Epithelial cell of esophagus (primary cell): ENCODE data around the gene FIG4.
A peak's percentile ranks its signal among the peaks of the same experiment; 100 is the strongest.
"Not testable (repeated sequence)": the region's sequence is repeated elsewhere in the genome, so short reads cannot be mapped to it uniquely, and the experiment has no call there.

Source experiments
- DNase-seq: peaks from one replicate; pipeline ENCODE4 v3.0.0; 2010; ENCODE audit warnings: low read depth
- H3K4me3 ChIP-seq: 2 replicates; pipeline ENCODE4 v1.5.1; 2011; ENCODE audit warnings: mild to moderate bottlenecking, low read length, control low read depth
- CTCF ChIP-seq: IDR thresholded peaks from 2 replicates; pipeline ENCODE4 v1.5.1; 2011; ENCODE audit warnings: low read depth, mild to moderate bottlenecking, low read length, control low read depth, inconsistent platforms; ENCODE audit not compliant: insufficient read depth; ENCODE audit errors: missing control alignments

FIG4 gene

GRCh38 chr6:109714611-109715010, 23.5 kb downstream of the FIG4 start:
- no peak for DNase-seq
- H3K4me3 ChIP-seq = no peak overlapping the region
- TF ChIP-seq CTCF = no peak

DNA sequence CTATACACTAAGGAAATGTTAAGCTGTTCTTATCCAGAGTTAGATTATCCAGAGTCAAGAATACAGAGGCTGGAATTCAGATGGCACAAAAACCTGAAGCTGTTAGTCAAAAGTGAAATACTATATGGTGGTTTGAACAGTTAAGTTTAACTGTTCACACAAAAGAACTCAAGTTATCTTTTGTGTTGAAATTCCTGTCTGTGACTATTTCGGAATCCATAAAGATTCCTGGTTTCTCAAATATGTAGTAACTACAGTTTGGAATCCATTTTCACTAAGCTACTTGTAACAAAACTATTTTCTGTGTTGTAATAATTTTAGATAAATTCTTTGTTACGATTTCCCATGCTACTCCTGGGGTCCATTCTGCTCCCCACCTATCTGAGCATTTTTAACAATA, 24.5 kb downstream of the FIG4 start:
- no peak overlapping the region for H3K4me3 ChIP-seq
- no peak for TF ChIP-seq CTCF
- DNase-seq = no peak

GRCh38 chr6:109717971-109718370, 26.9 kb downstream of the FIG4 start:
- TF ChIP-seq CTCF = no peak
- H3K4me3 ChIP-seq = no peak overlapping the region
- DNase-seq = no peak

DNA sequence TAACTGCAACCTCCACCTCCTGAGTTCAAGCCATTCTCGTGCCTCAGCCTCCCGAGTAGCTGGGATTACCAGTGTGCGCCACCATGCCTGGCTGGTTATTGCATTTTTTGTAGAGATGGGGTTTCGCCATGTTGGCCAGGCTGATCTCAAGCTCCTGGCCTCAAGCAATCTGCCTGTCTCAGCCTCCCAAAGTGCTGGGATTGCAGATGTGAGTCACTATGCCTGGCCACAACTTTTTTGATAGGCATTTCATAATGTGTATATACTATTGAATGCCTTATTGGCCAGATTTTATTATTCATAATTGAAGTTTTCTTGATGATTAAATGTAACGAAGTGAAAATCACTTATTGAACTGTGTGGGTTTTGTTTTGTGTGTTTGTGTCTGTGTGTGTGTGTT, 27.9 kb downstream of the FIG4 start:
- TF ChIP-seq CTCF = no peak
- DNase-seq = peak; percentile 66
- H3K4me3 ChIP-seq = no peak overlapping the region

DNA sequence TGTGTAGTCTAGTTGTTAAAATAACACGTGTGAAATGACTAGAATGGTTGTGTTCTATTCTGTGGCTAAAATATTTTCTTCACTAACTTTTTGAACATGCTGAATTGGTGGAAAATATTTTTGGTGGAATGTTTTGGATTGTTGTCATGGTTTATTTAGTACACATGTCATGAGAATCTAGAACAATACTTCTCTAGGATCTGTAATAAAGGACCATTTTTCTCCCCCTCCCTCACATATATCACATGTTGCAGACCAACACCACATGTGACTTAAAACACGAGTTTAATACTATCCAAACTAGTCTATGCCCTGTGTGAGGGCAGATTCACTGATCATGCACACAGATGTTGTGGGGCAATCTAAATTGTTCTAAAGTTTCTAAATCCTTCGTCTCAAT, 29.2 kb downstream of the FIG4 start:
- no peak overlapping the region for H3K4me3 ChIP-seq
- no peak for TF ChIP-seq CTCF
- no peak for DNase-seq

GRCh38 chr6:109722011-109722410, 30.9 kb downstream of the FIG4 start:
- DNase-seq = no peak
- no peak overlapping the region for H3K4me3 ChIP-seq
- no peak for TF ChIP-seq CTCF

DNA sequence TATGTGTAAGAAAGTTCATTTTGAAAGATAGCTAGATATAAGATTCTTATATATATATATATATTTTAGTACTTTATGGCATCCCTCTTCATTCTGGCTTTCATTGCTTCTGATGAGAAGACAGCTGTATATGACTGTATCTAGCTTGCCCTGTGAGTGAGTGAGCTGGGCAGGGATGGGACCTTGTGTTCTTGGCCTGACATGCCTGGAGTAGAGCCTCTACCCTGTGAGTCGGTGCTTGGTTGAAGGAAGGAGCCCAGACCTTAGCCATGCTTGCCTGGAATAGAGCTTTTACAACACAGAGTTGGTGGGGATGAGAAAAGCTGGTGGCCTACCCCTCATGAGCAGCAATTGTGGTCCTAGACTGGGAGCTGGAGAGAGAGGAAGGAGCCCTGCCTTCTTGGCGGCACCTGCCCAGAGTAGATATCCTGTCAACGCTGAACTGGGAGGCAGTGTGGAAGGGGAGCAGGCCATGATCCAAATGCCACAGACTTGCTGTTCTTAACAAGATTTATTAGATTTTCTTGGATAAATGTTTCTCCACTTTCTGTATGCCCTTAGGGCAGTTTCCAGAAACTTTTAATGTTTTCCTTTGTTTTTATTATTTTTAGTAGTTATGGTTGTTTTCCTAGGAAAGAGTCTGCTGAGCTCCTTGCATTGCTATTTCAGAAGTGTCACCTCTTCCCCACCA, 31.6 kb downstream of the FIG4 start:
- DNase-seq = peak; percentile 12
- TF ChIP-seq CTCF = no peak
- H3K4me3 ChIP-seq = no peak overlapping the region

- DNase-seq = not testable (repeated sequence)
Measured at GRCh38 chr6:109725250-109725649, 34.2 kb downstream of the FIG4 start.

More at GRCh38 chr6:109725250-109725649, 34.2 kb downstream of the FIG4 start:
- not testable (repeated sequence) for H3K4me3 ChIP-seq
